HepG2 (cell line): ENCODE results near the gene HFM1. TPM values are rescaled to one million over a fixed set of nuclear protein-coding genes. Genes with fewer than 3 reads are reported as not detected.

ENCODE experiments used
- IRF9 ChIP-seq: sonication (generic); formaldehyde crosslinking; IDR thresholded peaks from 2 replicates; pipeline ENCODE4 v1.8.0; 2022; ENCODE audit warnings: missing genetic modification reagents, mild to moderate bottlenecking, borderline replicate concordance
- KLF13 ChIP-seq: sonication (generic); formaldehyde crosslinking; IDR thresholded peaks from 2 replicates; pipeline ENCODE4 v1.4.0; 2020; ENCODE audit warnings: mild to moderate bottlenecking, missing genetic modification reagents
- SOX6 ChIP-seq, 2 experiments: fragments of 450-650 bp in 1 of 2; sonication (generic) in 1 of 2; formaldehyde crosslinking in 1 of 2; IDR thresholded peaks; 2 replicates each; pipeline versions ENCODE4 v1.4.0 to v1.6.1; 2017 to 2020; ENCODE audit warnings: antibody characterized with exemption in 1 of 2, mild to moderate bottlenecking in 1 of 2, missing genetic modification reagents in 1 of 2
- YEATS4 ChIP-seq: sonication (generic); formaldehyde crosslinking; IDR thresholded peaks from 2 replicates; pipeline ENCODE4 v1.4.0; 2020; ENCODE audit warnings: missing genetic modification reagents, borderline replicate concordance
- ZBED4 ChIP-seq: sonication (generic); formaldehyde crosslinking; IDR thresholded peaks from 2 replicates; pipeline ENCODE4 v1.4.0; 2020; ENCODE audit warnings: missing genetic modification reagents, borderline replicate concordance
- ZFP82 ChIP-seq: sonication (generic); formaldehyde crosslinking; IDR thresholded peaks from 2 replicates; pipeline ENCODE4 v1.5.1; 2020; ENCODE audit warnings: mild to moderate bottlenecking, missing genetic modification reagents, borderline replicate concordance
- ZFY ChIP-seq: sonication (generic); formaldehyde crosslinking; IDR thresholded peaks from 2 replicates; pipeline ENCODE4 v1.4.0; 2020; ENCODE audit warnings: missing genetic modification reagents
- ZNF329 ChIP-seq: sonication (generic); formaldehyde crosslinking; IDR thresholded peaks from 2 replicates; pipeline ENCODE4 v1.9.0; 2021; ENCODE audit warnings: low read depth, mild to moderate bottlenecking, missing genetic modification reagents
- ZNF549 ChIP-seq: sonication (generic); formaldehyde crosslinking; IDR thresholded peaks from 2 replicates; pipeline ENCODE4 v1.5.0; 2020; ENCODE audit warnings: missing genetic modification reagents
- ZNF563 ChIP-seq: sonication (generic); formaldehyde crosslinking; IDR thresholded peaks from 2 replicates; pipeline ENCODE4 v1.8.0; 2022; ENCODE audit warnings: mild to moderate bottlenecking, moderate library complexity, missing genetic modification reagents
- ZNF644 ChIP-seq: IDR thresholded peaks from 2 replicates; pipeline ENCODE4 v1.6.1; 2016; ENCODE audit warnings: low read depth
- ZNF672 ChIP-seq: sonication (generic); formaldehyde crosslinking; IDR thresholded peaks from 2 replicates; pipeline ENCODE4 v1.8.1; 2022; ENCODE audit warnings: missing genetic modification reagents
- ZNF703 ChIP-seq: sonication (generic); formaldehyde crosslinking; IDR thresholded peaks from 2 replicates; pipeline ENCODE4 v1.5.1; 2020; ENCODE audit warnings: missing genetic modification reagents, mild to moderate bottlenecking, moderate library complexity, borderline replicate concordance
- ZNF768 ChIP-seq: sonication (generic); formaldehyde crosslinking; IDR thresholded peaks from 2 replicates; pipeline ENCODE4 v1.4.0; 2020; ENCODE audit warnings: missing genetic modification reagents
- ZSCAN29 ChIP-seq: sonication (generic); formaldehyde crosslinking; conservative IDR thresholded peaks from 2 replicates; pipeline ENCODE4 v1.4.0; 2020; ENCODE audit warnings: mild to moderate bottlenecking, missing genetic modification reagents
- polyA plus RNA-seq, 8 experiments: library from polyadenylated mRNA; depleted of rRNA in 3 of 8; stranded (reverse) in 7 of 8; unstranded in 1 of 8; fragments of >200 nt; fragmentation: Illumina TruSeq in 4 of 8; extraction: Trizol in 4 of 8; gene quantifications; 2 replicates each; pipeline versions ENCODE4 v1.2.1 to v1.2.3, GENCODE V29; 2011 to 2016; ENCODE audit warnings: low read depth in 4 of 8, missing spikeins in 1 of 8, mixed read lengths in 1 of 8; ENCODE audit not compliant: insufficient read depth in 1 of 8
- total RNA-seq, 5 experiments: library from RNA; depleted of rRNA; stranded (reverse); fragments of >200 nt; fragmentation: Illumina TruSeq; extraction: Trizol; gene quantifications; 2 replicates each; pipeline ENCODE4 v1.2.3, GENCODE V29; 2016; ENCODE audit warnings: low read depth in 1 of 5

The HFM1 gene
- total and polyA plus RNA-seq, 2 of the 13 experiments (the other 11 are each of a cell fraction or from before 2014, with no cell fraction given) = 0.29 to 1.4 TPM

- 0 out of 2 replicates have a peak, but pooled peaks have one; percentile 53 for TF ChIP-seq ZBED4 (CRISPR knock-in tag)
- no peak for TF ChIP-seq SOX6 (IDR thresholded peaks at IDR 0.05)
- TF ChIP-seq SOX6 (CRISPR knock-in tag; IDR thresholded peaks at IDR 0.05) = no peak
- no peak for TF ChIP-seq ZSCAN29
- TF ChIP-seq ZFY (CRISPR knock-in tag) = peak; percentile 95
- TF ChIP-seq YEATS4 = peak; percentile 53; the same call in 1 of the 2 replicates
- TF ChIP-seq ZNF329 (CRISPR knock-in tag) = no peak
- peak; percentile 45; the same call in 1 of the 2 replicates for TF ChIP-seq ZNF563
- no peak for TF ChIP-seq ZNF549 (CRISPR knock-in tag)
- TF ChIP-seq ZNF768 = peak; percentile 51; the same call in 1 of the 2 replicates
- TF ChIP-seq ZNF644 (CRISPR knock-in tag) = no peak
- TF ChIP-seq ZNF672 (CRISPR knock-in tag) = no peak
- TF ChIP-seq IRF9 (CRISPR knock-in tag) = peak; percentile 51; the same call in 1 of the 2 replicates
- TF ChIP-seq ZFP82 (CRISPR knock-in tag) = 0 out of 2 replicates have a peak, but pooled peaks have one; percentile 30
- peak; percentile 43; the same call in 1 of the 2 replicates for TF ChIP-seq ZNF703
- TF ChIP-seq KLF13 (CRISPR knock-in tag) = no peak
- TF ChIP-seq, all 625 proteins: peak for 92
These were observed at the start of gene HFM1 (continued) for GRCh38 chr1:91404151-91405012.
